Esophagus squamous epithelium (tissue), 5 donors: ENCODE data around the gene LRRC28. TPM values are rescaled to one million over a fixed set of nuclear protein-coding genes. Genes with fewer than 3 reads are reported as not detected.

Experiments
- DNase-seq: peaks from one replicate; lab custom pipeline; 2025; lab: John Stamatoyannopoulos, UW
- H3K27ac ChIP-seq, 4 donors: fragments of 200-600 bp; sonication (generic); one replicate each; pipeline ENCODE4 v1.5.1; 2016 to 2019; ENCODE audit warnings: mild to moderate bottlenecking in 1 of 4
- H3K27me3 ChIP-seq, 4 donors: fragments of 200-600 bp; sonication (generic); 1 replicate in 3 of 4; 2 replicates in 1 of 4; pipeline versions ENCODE4 v1.5.1 to v1.6.0; 2017 to 2021; ENCODE audit warnings: antibody characterized with exemption in 1 of 4
- H3K36me3 ChIP-seq, 3 donors: fragments of 200-600 bp; sonication (generic); one replicate each; pipeline ENCODE4 v1.5.1; 2016 to 2019
- H3K4me1 ChIP-seq, 3 donors: fragments of 200-600 bp; sonication (generic); one replicate each; pipeline ENCODE4 v1.5.1; 2017 to 2019
- H3K4me3 ChIP-seq, 4 donors: fragments of 200-600 bp; sonication (generic); 1 replicate in 3 of 4; 2 replicates in 1 of 4; pipeline ENCODE4 v1.5.1; 2016 to 2019; ENCODE audit warnings: mild to moderate bottlenecking in 2 of 4, moderate library complexity in 1 of 4
- H3K9me3 ChIP-seq, 3 donors: fragments of 200-600 bp; sonication (generic); one replicate each; pipeline ENCODE4 v1.5.1; 2016 to 2019
- CTCF ChIP-seq, 6 experiments: fragments of 450-650 bp in 4 of 6; fragments of 200-600 bp in 2 of 6; sonication (generic) in 2 of 6; IDR thresholded peaks; one replicate each; pipeline ENCODE4 v1.5.1; 2016 to 2019; ENCODE audit warnings: antibody characterized with exemption in 6 of 6, mild to moderate bottlenecking in 4 of 6, moderate library complexity in 4 of 6
- POLR2A ChIP-seq, 4 donors: fragments of 450-650 bp; IDR thresholded peaks; one replicate each; pipeline ENCODE4 v1.6.1; 2017; ENCODE audit warnings: antibody characterized with exemption in 4 of 4, mild to moderate bottlenecking in 4 of 4, moderate library complexity in 3 of 4
- WGBS, 2 donors: methylation state at CpG; one replicate each; pipeline ENCODE4 v1.1.5; 2018; 5-methylcytosine and 5-hydroxymethylcytosine counted together
- intact Hi-C: fragments of 100-400 bp; cut with DNase I; formaldehyde crosslinking; loops from one replicate; pipeline ENCODE4 v1.15.0; 2022
- total RNA-seq, 4 donors: library from RNA; depleted of rRNA; stranded (reverse); fragments of >200 nt; gene quantifications; one replicate each; pipeline ENCODE4 v1.1.0, GENCODE V29; 2016
- donor health status: DM: yes; HTN: yes; CAD: no.

The LRRC28 gene
- total RNA-seq, 4 donors from 2014 or later: 31.7 to 41.7 (median 34.6) TPM

GRCh38 chr15:99350408-99350807 is 99.1 kb downstream of the LRRC28 start:
- Histone ChIP-seq H3K36me3 (peaks cover 0 to 14% (median 0%) of the 10 kb centered on the region in 3 donors), H3K4me1 (peaks cover 0 to 10% (median 0%) of the 10 kb centered on the region in 3 donors), H3K27ac (no peak overlapping the region), H3K9me3 (no peaks in the 10 kb centered on the region), H3K4me3 (no peak overlapping the region), H3K27me3 (no peaks in the 10 kb centered on the region)
- no peak for TF ChIP-seq POLR2A (IDR thresholded peaks at IDR 0.05)
- no peak for TF ChIP-seq CTCF (IDR thresholded peaks at IDR 0.05)
- 72 to 95% methylated on average over 3 of the region's 3 CpGs for WGBS, 2 donors
- no peak for DNase-seq
- intact Hi-C loops: no loop called here

DNA sequence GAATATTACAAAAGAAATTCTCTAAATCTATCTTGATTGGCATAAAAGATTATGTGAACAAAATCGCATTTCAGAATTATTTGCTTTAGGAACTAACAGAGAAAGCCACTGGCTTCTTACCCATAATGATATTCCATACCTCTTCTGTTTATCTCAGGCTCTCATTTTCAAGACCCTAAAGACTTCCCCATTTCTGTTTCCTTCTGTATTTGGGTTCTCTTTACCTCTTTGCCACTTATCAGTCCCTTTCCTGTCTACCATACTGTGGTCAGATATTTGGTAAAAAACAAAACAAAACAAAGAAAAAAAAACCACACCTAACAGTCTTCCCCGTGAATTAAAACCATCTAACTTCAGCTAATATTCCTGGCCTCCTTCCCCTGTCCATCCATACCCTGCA is 108.5 kb downstream of the LRRC28 start:
- TF ChIP-seq POLR2A (IDR thresholded peaks at IDR 0.05): no peak
- no peak for TF ChIP-seq CTCF (IDR thresholded peaks at IDR 0.05)
- intact Hi-C loops: no loop called here
- H3K4me3 ChIP-seq: no peak overlapping the region
- peaks cover 0 to 21% (median 0%) of the 10 kb centered on the region in 3 donors for H3K36me3 ChIP-seq
- no peaks in the 10 kb centered on the region for H3K4me1 ChIP-seq
- DNase-seq: no peak
- H3K9me3 ChIP-seq: no peaks in the 10 kb centered on the region
- WGBS, 2 donors: 74 to 79% methylated on average over 2 of the region's 2 CpGs
- no peaks in the 10 kb centered on the region for H3K27me3 ChIP-seq
- H3K27ac ChIP-seq: no peak overlapping the region

DNA sequence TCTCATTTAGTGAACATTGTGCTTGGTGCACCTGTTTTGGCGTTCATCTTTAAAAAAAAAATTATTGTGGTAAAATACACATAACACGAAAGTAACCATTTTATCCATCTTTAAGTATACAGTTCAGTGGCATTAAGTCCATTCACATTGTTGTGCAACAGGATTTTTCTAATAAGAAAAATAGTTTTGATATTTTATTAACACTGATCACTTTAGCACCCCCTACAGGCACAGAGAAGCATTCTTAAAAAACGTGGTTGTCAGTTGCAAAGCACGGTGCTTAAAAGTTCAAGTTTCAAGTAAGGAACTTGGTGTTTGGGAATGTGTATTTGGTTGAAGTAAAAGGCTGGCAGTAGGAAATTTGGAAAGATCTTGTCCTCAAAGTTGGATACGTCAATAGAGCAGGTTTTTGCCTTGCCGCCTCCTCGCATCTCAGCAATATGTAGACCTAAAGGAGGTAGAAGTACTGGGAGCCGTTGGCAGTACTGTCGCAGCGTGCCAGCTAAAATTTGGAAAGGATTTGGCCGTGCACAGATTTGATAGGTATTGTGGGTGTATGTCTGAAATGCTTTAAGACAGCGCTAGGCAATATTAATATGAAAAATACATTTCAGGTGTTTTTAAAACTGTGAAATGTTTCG is 110.4 kb downstream of the LRRC28 start:
- intact Hi-C loops: no loop called here
- H3K4me3 ChIP-seq: no peak overlapping the region
- peak in 5 of 6 experiments; percentile 12 to 56 (median 40) for TF ChIP-seq CTCF (IDR thresholded peaks at IDR 0.05)
- TF ChIP-seq POLR2A (IDR thresholded peaks at IDR 0.05): no peak
- 85 to 91% methylated on average over 13 of the region's 13 CpGs for WGBS, 2 donors
- H3K9me3 ChIP-seq: no peaks in the 10 kb centered on the region
- H3K27ac ChIP-seq: no peak overlapping the region
- no peaks in the 10 kb centered on the region for H3K4me1 ChIP-seq
- DNase-seq: no peak
- peaks cover 0 to 30% (median 0%) of the 10 kb centered on the region in 3 donors for H3K36me3 ChIP-seq
- H3K27me3 ChIP-seq: no peaks in the 10 kb centered on the region

- no peaks in the 10 kb centered on the region for H3K4me1 ChIP-seq
- peaks cover 0 to 58% (median 0%) of the 10 kb centered on the region in 3 donors for H3K36me3 ChIP-seq
- H3K9me3 ChIP-seq: peaks cover 0 to 10% (median 0%) of the 10 kb centered on the region in 3 donors
- no peaks in the 10 kb centered on the region for H3K27me3 ChIP-seq
- TF ChIP-seq CTCF (IDR thresholded peaks at IDR 0.05): no peak
- no peak for TF ChIP-seq POLR2A (IDR thresholded peaks at IDR 0.05)
- DNase-seq: no peak
- H3K4me3 ChIP-seq: no peak overlapping the region
- 70 to 77% methylated on average over 1 of the region's 1 CpG for WGBS, 2 donors
- no peak overlapping the region for H3K27ac ChIP-seq
- intact Hi-C loops: no loop called here
Measured at GRCh38 chr15:99365242-99365641, 114.0 kb downstream of the LRRC28 start.

DNA sequence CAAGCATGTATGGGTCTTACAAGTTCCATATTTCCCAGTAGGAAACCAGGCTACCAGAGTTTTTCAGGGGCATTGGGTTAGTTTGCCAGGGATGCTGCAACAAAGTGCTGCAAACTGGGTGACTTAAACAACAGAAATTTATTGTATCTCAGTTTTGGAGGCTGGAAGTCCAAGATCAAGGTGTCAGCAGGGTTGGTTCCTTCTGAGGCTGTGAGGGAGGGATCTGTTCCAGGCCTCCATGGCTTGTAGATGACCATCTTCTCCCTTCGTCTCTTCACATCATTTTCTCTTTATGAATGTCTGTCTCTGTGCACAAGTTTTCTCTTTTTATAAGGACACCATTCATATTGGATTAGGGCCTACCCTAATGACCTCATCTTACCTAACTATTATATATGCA is 114.7 kb downstream of the LRRC28 start:
- intact Hi-C loops: no loop called here
- Histone ChIP-seq H3K9me3 (peaks cover 0 to 10% (median 0%) of the 10 kb centered on the region in 3 donors), H3K36me3 (peaks cover 0 to 58% (median 0%) of the 10 kb centered on the region in 3 donors), H3K4me1 (no peaks in the 10 kb centered on the region), H3K4me3 (no peak overlapping the region), H3K27me3 (no peaks in the 10 kb centered on the region), H3K27ac (no peak overlapping the region)
- TF ChIP-seq POLR2A (IDR thresholded peaks at IDR 0.05) (no peak), CTCF (IDR thresholded peaks at IDR 0.05) (no peak)
- no peak for DNase-seq
- 93 to 94% methylated on average over 1 of the region's 1 CpG for WGBS, 2 donors
